NB4 (cell line): Measurements from ENCODE around the gene RDH16.

Experiments
- DNase-seq: peaks from one replicate; pipeline ENCODE4 v3.0.0; 2010; ENCODE audit warnings: low read depth
- H3K4me3 ChIP-seq: one replicate; pipeline ENCODE4 v1.5.1; 2011; ENCODE audit warnings: mild to moderate bottlenecking, low read depth, low read length, moderate library complexity
- CTCF ChIP-seq: IDR thresholded peaks from one replicate; pipeline ENCODE4 v1.5.1; 2012; ENCODE audit warnings: low read depth, low read length
- MYC ChIP-seq: IDR thresholded peaks from 2 replicates; pipeline ENCODE4 v1.6.1; 2011; ENCODE audit warnings: low read depth, low read length
- POLR2A ChIP-seq: IDR thresholded peaks from 2 replicates; pipeline ENCODE4 v1.6.1; 2011; ENCODE audit warnings: mild to moderate bottlenecking; ENCODE audit not compliant: insufficient read length; ENCODE audit errors: extremely low read depth
- TF ChIP-seq, protein P1 (sequence below): IDR thresholded peaks from 2 replicates; pipeline ENCODE4 v1.6.1; 2011; ENCODE audit warnings: low read depth, low read length

RDH16 gene

GRCh38 chr12:56935157-56935556 lies 22.3 kb downstream of the RDH16 start:
- DNase-seq = no peak
- no peak overlapping the region for H3K4me3 ChIP-seq
- no peak for TF ChIP-seq POLR2A
- no peak for TF ChIP-seq CTCF
- TF ChIP-seq, protein P1, sequence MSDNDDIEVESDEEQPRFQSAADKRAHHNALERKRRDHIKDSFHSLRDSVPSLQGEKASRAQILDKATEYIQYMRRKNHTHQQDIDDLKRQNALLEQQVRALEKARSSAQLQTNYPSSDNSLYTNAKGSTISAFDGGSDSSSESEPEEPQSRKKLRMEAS = no peak
- no peak for TF ChIP-seq MYC

- DNase-seq = no peak
- no peak within 1 kb of the TSS for H3K4me3 ChIP-seq
- TF ChIP-seq, protein P1 = no peak
- TF ChIP-seq POLR2A (no peak), CTCF (no peak), MYC (no peak)
Measured at GRCh38 chr12:56933826-56934625, 23.4 kb downstream of the RDH16 start, which contains the start of gene SDR9C7. SDR9C7 (minus strand) TSS chr12:56934408; CDS start chr12:56934261, 147 bp downstream.

DNA sequence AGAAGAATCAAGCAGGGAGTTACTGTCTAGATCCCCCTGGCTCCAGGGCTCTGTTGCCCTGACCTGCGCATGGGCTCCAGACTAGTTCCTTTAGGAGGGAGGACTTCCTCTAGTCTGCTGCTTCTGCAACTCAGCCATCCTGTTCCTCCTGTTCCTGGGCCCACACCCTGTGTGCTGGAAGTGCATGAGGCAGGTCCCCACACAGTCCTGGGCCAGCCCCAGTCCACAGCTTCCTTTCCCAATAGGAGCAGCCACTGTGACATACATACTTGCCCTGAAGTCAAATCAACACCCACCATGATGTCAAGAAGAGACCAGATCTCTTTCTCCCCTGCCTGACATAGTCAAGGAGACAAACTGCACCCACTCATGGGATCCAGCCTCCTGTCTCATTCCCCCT lies 24.5 kb downstream of the RDH16 start:
- TF ChIP-seq, protein P1 = no peak
- TF ChIP-seq POLR2A = no peak
- no peak for TF ChIP-seq MYC
- TF ChIP-seq CTCF = no peak
- H3K4me3 ChIP-seq = no peak overlapping the region
- DNase-seq = peak; percentile 57

- H3K4me3 ChIP-seq = no peak overlapping the region
- DNase-seq = no peak
- TF ChIP-seq, protein P1 = no peak
- TF ChIP-seq CTCF = no peak
- TF ChIP-seq POLR2A = no peak
- no peak for TF ChIP-seq MYC
Measured at GRCh38 chr12:56932146-56932545, 25.3 kb downstream of the RDH16 start.

- H3K4me3 ChIP-seq = peak overlapping the region; percentile 14
- DNase-seq = peak; percentile 93
- TF ChIP-seq POLR2A = no peak
- no peak for TF ChIP-seq CTCF
- TF ChIP-seq, protein P1 = no peak
- TF ChIP-seq MYC = no peak
Measured at GRCh38 chr12:56931474-56931978, 25.9 kb downstream of the RDH16 start.
